ENCODE measurements around the gene RNF123.

The RNF123 gene

GRCh38 chr3:49700453-49701128, 11.2 kb downstream of the RNF123 start:
- in situ Hi-C loops (cut with HindIII; ENCODE audit: low sequenced_read_pairs) = no loop called here
- no peak for TF ChIP-seq CTCF (IDR thresholded peaks at IDR 0.05; ENCODE audit: low read depth, low read length)
- no peak overlapping the region for H3K4me3 ChIP-seq (ENCODE audit: low read depth, low read length)
- DNase-seq (ENCODE audit: low read depth, low spot score) = no peak

- peak; percentile 78 for TF ChIP-seq CTCF (IDR thresholded peaks at IDR 0.05; ENCODE audit: low read depth, low read length)
- no peak overlapping the region for H3K4me3 ChIP-seq (ENCODE audit: low read depth, low read length)
- no peak for DNase-seq (ENCODE audit: low read depth, low spot score)
- in situ Hi-C loops (cut with HindIII; ENCODE audit: low sequenced_read_pairs) = no loop called here
Observed at GRCh38 chr3:49701388-49702077, 12.2 kb downstream of the RNF123 start.

GRCh38 chr3:49702672-49703071, 13.3 kb downstream of the RNF123 start:
- no peak for DNase-seq (ENCODE audit: low read depth, low spot score)
- no peak for TF ChIP-seq CTCF (IDR thresholded peaks at IDR 0.05; ENCODE audit: low read depth, low read length)
- H3K4me3 ChIP-seq (ENCODE audit: low read depth, low read length) = no peak overlapping the region
- in situ Hi-C loops (cut with HindIII; ENCODE audit: low sequenced_read_pairs) = no loop called here

GRCh38 chr3:49703443-49703927, 14.1 kb downstream of the RNF123 start:
- peak; percentile 92 for TF ChIP-seq CTCF (IDR thresholded peaks at IDR 0.05; ENCODE audit: low read depth, low read length)
- no peak overlapping the region for H3K4me3 ChIP-seq (ENCODE audit: low read depth, low read length)
- in situ Hi-C loops (cut with HindIII; ENCODE audit: low sequenced_read_pairs) = no loop called here
- peak; percentile 53 for DNase-seq (ENCODE audit: low read depth, low spot score)

GRCh38 chr3:49703956-49704355, 14.6 kb downstream of the RNF123 start:
- in situ Hi-C loops (cut with HindIII; ENCODE audit: low sequenced_read_pairs) = no loop called here

GRCh38 chr3:49704629-49705028, 15.3 kb downstream of the RNF123 start:
- H3K4me3 ChIP-seq (ENCODE audit: low read depth, low read length) = no peak overlapping the region
- in situ Hi-C loops (cut with HindIII; ENCODE audit: low sequenced_read_pairs) = no loop called here
- DNase-seq (ENCODE audit: low read depth, low spot score) = no peak
- TF ChIP-seq CTCF (IDR thresholded peaks at IDR 0.05; ENCODE audit: low read depth, low read length) = no peak

More at GRCh38 chr3:49703956-49704355, 14.6 kb downstream of the RNF123 start:
- DNase-seq (ENCODE audit: low read depth, low spot score) = no peak
- no peak for TF ChIP-seq CTCF (IDR thresholded peaks at IDR 0.05; ENCODE audit: low read depth, low read length)
- H3K4me3 ChIP-seq (ENCODE audit: low read depth, low read length) = no peak overlapping the region
